ENCODE data around the gene ZNF594.
A peak's percentile ranks its signal among the peaks of the same experiment; 100 is the strongest.

DNA sequence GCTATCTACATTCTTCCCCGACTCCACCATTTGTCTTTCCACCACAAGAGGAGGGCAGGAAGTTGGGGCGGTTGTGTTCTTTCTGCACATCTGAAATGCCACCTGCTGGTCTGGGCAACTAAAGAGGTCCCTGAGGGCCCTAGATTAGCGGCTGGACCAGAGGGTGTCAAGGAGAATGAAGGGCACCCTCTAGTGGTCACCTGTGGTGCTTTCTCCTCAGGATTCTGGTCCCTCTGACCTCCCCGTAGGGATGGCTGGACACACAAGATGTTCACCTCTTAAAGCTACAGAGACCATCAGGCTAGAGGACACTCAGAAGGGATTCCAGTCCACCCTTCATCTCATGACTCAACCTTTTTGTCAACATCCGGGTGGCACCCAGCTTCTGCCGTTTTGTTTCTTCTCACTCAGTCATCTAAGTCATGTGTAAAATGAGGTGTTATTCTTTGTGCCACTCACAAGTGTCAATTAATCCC lies 45.9 kb upstream of the ZNF594 start:
- TF ChIP-seq POLR2AphosphoS5 (IDR thresholded peaks at IDR 0.05; ENCODE audit: low read length) (no peak), SIN3A (IDR thresholded peaks at IDR 0.05; ENCODE audit: low read depth, low read length) (no peak), POLR2A (IDR thresholded peaks at IDR 0.05; ENCODE audit: low read depth, low read length) (no peak), MTA3 (IDR thresholded peaks at IDR 0.05; ENCODE audit: borderline replicate concordance, low read length) (no peak; the same call in 1 of the 2 replicates), BRCA1 (IDR thresholded peaks at IDR 0.05; ENCODE audit: low read depth, low read length) (no peak), BHLHE40 (IDR thresholded peaks at IDR 0.05; ENCODE audit: borderline replicate concordance in 1 of 2, low read depth in 2 of 2, low read length in 1 of 2) (peak in 1 of 2 experiments; percentile 14; a peak in 1 of 4 replicates)
- TF ChIP-seq, protein P1, sequence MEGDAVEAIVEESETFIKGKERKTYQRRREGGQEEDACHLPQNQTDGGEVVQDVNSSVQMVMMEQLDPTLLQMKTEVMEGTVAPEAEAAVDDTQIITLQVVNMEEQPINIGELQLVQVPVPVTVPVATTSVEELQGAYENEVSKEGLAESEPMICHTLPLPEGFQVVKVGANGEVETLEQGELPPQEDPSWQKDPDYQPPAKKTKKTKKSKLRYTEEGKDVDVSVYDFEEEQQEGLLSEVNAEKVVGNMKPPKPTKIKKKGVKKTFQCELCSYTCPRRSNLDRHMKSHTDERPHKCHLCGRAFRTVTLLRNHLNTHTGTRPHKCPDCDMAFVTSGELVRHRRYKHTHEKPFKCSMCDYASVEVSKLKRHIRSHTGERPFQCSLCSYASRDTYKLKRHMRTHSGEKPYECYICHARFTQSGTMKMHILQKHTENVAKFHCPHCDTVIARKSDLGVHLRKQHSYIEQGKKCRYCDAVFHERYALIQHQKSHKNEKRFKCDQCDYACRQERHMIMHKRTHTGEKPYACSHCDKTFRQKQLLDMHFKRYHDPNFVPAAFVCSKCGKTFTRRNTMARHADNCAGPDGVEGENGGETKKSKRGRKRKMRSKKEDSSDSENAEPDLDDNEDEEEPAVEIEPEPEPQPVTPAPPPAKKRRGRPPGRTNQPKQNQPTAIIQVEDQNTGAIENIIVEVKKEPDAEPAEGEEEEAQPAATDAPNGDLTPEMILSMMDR (IDR thresholded peaks at IDR 0.05 in 2 of 3, conservative IDR thresholded peaks at IDR 0.05 in 1 of 3; ENCODE audit: control insufficient read depth in 2 of 3, extremely low read depth in 1 of 3, insufficient read depth in 1 of 3, low read depth in 3 of 3, low read length in 3 of 3) = peak; percentile 83 to 95 (median 85)
- TF ChIP-seq, protein P2, sequence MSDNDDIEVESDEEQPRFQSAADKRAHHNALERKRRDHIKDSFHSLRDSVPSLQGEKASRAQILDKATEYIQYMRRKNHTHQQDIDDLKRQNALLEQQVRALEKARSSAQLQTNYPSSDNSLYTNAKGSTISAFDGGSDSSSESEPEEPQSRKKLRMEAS (IDR thresholded peaks at IDR 0.05; ENCODE audit: low read depth, low read length) = no peak; the same call in 1 of the 2 replicates

Data from GM12878 (cell line).